Medulla oblongata (tissue), 1 donor: ENCODE data around the gene ARHGAP26.

Source experiments
- DNase-seq: peaks from one replicate; pipeline ENCODE4 v3.0.0-alpha.2; 2015; ENCODE audit errors: extremely low spot score

ARHGAP26 gene

GRCh38 chr5:143165049-143165880, 395.1 kb downstream of the ARHGAP26 start:
- no peak for DNase-seq

- no peak for DNase-seq
Observed at GRCh38 chr5:143166090-143166489, 395.9 kb downstream of the ARHGAP26 start.

- DNase-seq: no peak
Observed at GRCh38 chr5:143166661-143167420, 396.7 kb downstream of the ARHGAP26 start.

GRCh38 chr5:143168171-143168741, 398.1 kb downstream of the ARHGAP26 start:
- DNase-seq: no peak

- DNase-seq: no peak
Observed at GRCh38 chr5:143168921-143169810, 399.0 kb downstream of the ARHGAP26 start.

- DNase-seq: no peak
Observed at GRCh38 chr5:143170104-143170503, 399.9 kb downstream of the ARHGAP26 start.

- no peak for DNase-seq
Observed at GRCh38 chr5:143170977-143171376, 400.8 kb downstream of the ARHGAP26 start.

- no peak for DNase-seq
Observed at GRCh38 chr5:143172739-143173138, 402.6 kb downstream of the ARHGAP26 start.

GRCh38 chr5:143173139-143173889, 403.1 kb downstream of the ARHGAP26 start:
- no peak for DNase-seq

GRCh38 chr5:143174714-143175398, 404.7 kb downstream of the ARHGAP26 start:
- no peak for DNase-seq

GRCh38 chr5:143176048-143176447, 405.9 kb downstream of the ARHGAP26 start:
- DNase-seq: no peak

GRCh38 chr5:143177263-143177983, 407.2 kb downstream of the ARHGAP26 start:
- no peak for DNase-seq

- DNase-seq: no peak
Observed at GRCh38 chr5:143179126-143179740, 409.1 kb downstream of the ARHGAP26 start.

GRCh38 chr5:143180751-143181150, 410.6 kb downstream of the ARHGAP26 start:
- no peak for DNase-seq

- DNase-seq: no peak
Observed at GRCh38 chr5:143181173-143181572, 411.0 kb downstream of the ARHGAP26 start.

GRCh38 chr5:143182106-143182505, 411.9 kb downstream of the ARHGAP26 start:
- DNase-seq: no peak

GRCh38 chr5:143182901-143183820, 413.0 kb downstream of the ARHGAP26 start:
- no peak for DNase-seq

- no peak for DNase-seq
Observed at GRCh38 chr5:143183989-143184388, 413.8 kb downstream of the ARHGAP26 start.
